ENCODE results near the gene OPCML.

GRCh38 chr11:133284156-133284555 lies 248.1 kb downstream of the OPCML start:
- no peak for TF ChIP-seq CTCF (conservative IDR thresholded peaks at IDR 0.05; ENCODE audit: low read depth, low read length)
- no peak for TF ChIP-seq EZH2 (IDR thresholded peaks at IDR 0.05; ENCODE audit: low read length, unreplicated experiment)
- TF ChIP-seq EZH2phosphoT487 (IDR thresholded peaks at IDR 0.05; ENCODE audit: borderline replicate concordance, low read length) = no peak

All from PC-3 (cell line).